ENCODE measurements around the gene SNX25.

SNX25 gene

DNA sequence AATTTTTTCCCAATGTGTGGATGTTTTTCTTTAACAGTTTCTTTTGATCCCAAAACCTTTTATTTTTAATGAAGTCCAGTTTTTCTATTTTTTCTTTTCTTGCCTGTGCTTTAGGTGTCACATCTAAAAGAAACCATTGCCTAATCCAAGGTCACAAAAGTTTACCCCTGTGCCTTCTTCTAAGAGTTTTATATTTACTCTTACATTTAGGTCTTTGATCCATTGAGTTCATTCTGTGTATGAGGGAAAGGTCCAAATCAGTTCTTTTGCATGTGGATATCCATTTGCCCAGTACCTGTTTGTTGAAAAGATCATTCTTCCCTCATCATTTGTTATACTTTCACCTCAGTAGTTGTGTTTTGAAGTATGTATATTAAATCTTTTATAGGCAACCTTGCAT, 173.4 kb downstream of the SNX25 start:
- Histone ChIP-seq H3K4me3 (ENCODE audit: insufficient read depth, low read depth, low read length) (no peak overlapping the region), H3K27me3 (ENCODE audit: control insufficient read depth, insufficient read depth, low read length, poor library complexity, severe bottlenecking) (no peaks in the 10 kb centered on the region), H3K36me3 (ENCODE audit: control insufficient read depth, insufficient read depth, low read length) (no peaks in the 10 kb centered on the region), H3K27ac (ENCODE audit: insufficient read depth, low read depth, low read length, poor library complexity, severe bottlenecking) (no peak overlapping the region), H3K4me1 (ENCODE audit: control insufficient read depth, insufficient read depth, low read length) (no peaks in the 10 kb centered on the region), H3K9me3 (ENCODE audit: control insufficient read depth, low read length) (no peaks in the 10 kb centered on the region)

DNA sequence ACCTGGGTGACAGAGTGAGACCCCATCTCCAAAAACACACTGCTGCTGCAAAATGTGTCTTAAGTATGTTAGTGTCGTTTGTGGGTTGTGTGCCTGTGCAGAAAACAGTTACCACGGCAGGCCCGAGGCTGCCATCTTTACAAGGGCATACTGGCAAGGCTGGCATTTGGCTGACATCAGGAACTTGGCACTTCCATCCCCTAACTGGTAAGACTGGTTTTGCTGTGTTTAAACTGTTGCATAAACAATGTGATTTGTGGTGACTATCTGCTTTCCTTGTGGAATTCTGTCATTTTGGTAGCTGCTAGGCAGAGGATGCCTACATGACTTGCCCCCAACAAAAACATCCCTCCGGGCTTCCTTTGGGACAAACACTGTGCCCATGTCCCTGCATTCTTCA, 174.1 kb downstream of the SNX25 start:
- 82 to 84% methylated on average over 4 of the region's 4 CpGs for WGBS, 2 experiments
- no peak overlapping the region for H3K4me3 ChIP-seq (ENCODE audit: insufficient read depth, low read depth, low read length)

GRCh38 chr4:185384061-185384460, 174.7 kb downstream of the SNX25 start:
- H3K27me3 ChIP-seq (ENCODE audit: control insufficient read depth, insufficient read depth, low read length, poor library complexity, severe bottlenecking), result no peaks in the 10 kb centered on the region
- H3K4me3 ChIP-seq (ENCODE audit: insufficient read depth, low read depth, low read length), result no peak overlapping the region
- no peaks in the 10 kb centered on the region for H3K36me3 ChIP-seq (ENCODE audit: control insufficient read depth, insufficient read depth, low read length)
- 83 to 89% methylated on average over 1 of the region's 2 CpGs for WGBS, 2 experiments
- H3K27ac ChIP-seq (ENCODE audit: insufficient read depth, low read depth, low read length, poor library complexity, severe bottlenecking), result no peak overlapping the region
- H3K9me3 ChIP-seq (ENCODE audit: control insufficient read depth, low read length), result no peaks in the 10 kb centered on the region
- H3K4me1 ChIP-seq (ENCODE audit: control insufficient read depth, insufficient read depth, low read length), result no peaks in the 10 kb centered on the region

More for the DNA sequence above, 174.1 kb downstream of the SNX25 start:
- Histone ChIP-seq H3K27ac (ENCODE audit: insufficient read depth, low read depth, low read length, poor library complexity, severe bottlenecking) (no peak overlapping the region), H3K9me3 (ENCODE audit: control insufficient read depth, low read length) (no peaks in the 10 kb centered on the region), H3K27me3 (ENCODE audit: control insufficient read depth, insufficient read depth, low read length, poor library complexity, severe bottlenecking) (no peaks in the 10 kb centered on the region), H3K4me1 (ENCODE audit: control insufficient read depth, insufficient read depth, low read length) (no peaks in the 10 kb centered on the region), H3K36me3 (ENCODE audit: control insufficient read depth, insufficient read depth, low read length) (no peaks in the 10 kb centered on the region)

DNA sequence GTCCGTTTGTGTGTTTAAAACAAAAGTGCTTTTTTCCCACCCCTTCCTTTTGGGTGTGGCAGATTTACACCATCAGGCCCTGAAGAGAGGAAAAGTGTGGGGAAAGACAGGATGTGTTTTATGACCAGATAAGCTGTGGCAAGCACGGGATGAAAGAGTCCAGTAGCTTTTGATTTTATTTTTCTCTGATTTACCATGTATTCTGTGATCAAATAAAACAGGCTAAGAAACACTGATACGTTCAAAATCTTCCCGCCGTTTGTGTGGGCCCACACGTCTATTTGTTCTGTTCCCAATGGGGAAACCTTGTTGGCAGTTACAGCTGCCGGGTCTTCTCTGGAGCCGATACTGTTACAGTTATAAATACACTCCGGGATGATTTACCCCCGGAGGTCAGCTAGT, 175.5 kb downstream of the SNX25 start:
- 79 to 91% methylated on average over 7 to 10 of the region's 10 CpGs for WGBS, 2 experiments
- Histone ChIP-seq H3K4me3 (ENCODE audit: insufficient read depth, low read depth, low read length) (no peak overlapping the region), H3K9me3 (ENCODE audit: control insufficient read depth, low read length) (no peaks in the 10 kb centered on the region), H3K36me3 (ENCODE audit: control insufficient read depth, insufficient read depth, low read length) (no peaks in the 10 kb centered on the region), H3K27me3 (ENCODE audit: control insufficient read depth, insufficient read depth, low read length, poor library complexity, severe bottlenecking) (no peaks in the 10 kb centered on the region), H3K27ac (ENCODE audit: insufficient read depth, low read depth, low read length, poor library complexity, severe bottlenecking) (no peak overlapping the region), H3K4me1 (ENCODE audit: control insufficient read depth, insufficient read depth, low read length) (no peaks in the 10 kb centered on the region)

- Histone ChIP-seq H3K27ac (ENCODE audit: insufficient read depth, low read depth, low read length, poor library complexity, severe bottlenecking) (no peak overlapping the region), H3K9me3 (ENCODE audit: control insufficient read depth, low read length) (no peaks in the 10 kb centered on the region), H3K4me3 (ENCODE audit: insufficient read depth, low read depth, low read length) (no peak overlapping the region), H3K4me1 (ENCODE audit: control insufficient read depth, insufficient read depth, low read length) (no peaks in the 10 kb centered on the region), H3K36me3 (ENCODE audit: control insufficient read depth, insufficient read depth, low read length) (no peaks in the 10 kb centered on the region), H3K27me3 (ENCODE audit: control insufficient read depth, insufficient read depth, low read length, poor library complexity, severe bottlenecking) (no peaks in the 10 kb centered on the region)
- WGBS, 2 experiments, result 95 to 96% methylated on average over 12 of the region's 12 CpGs
Measured at GRCh38 chr4:185387957-185388356, 178.6 kb downstream of the SNX25 start.

DNA sequence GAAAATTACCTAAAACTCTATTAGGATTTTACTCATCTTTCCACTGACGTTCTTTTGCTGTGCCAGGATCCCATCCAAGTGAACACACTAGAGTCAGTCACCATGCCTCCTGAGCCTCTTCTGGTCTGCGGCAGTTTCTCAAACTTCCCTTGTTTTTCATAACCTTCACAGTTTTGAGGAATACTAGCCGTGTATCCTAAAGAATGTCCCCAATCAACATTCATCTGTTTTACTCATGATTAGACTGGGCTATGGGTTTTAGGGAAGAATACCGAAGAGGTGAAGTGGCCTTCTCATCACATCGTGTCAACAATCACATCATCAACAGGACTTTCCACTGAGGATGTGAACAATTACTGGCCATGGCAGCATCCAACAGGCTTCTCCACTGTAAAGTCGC, 181.5 kb downstream of the SNX25 start:
- Histone ChIP-seq H3K4me3 (ENCODE audit: insufficient read depth, low read depth, low read length) (no peak overlapping the region), H3K9me3 (ENCODE audit: control insufficient read depth, low read length) (no peaks in the 10 kb centered on the region), H3K4me1 (ENCODE audit: control insufficient read depth, insufficient read depth, low read length) (no peaks in the 10 kb centered on the region), H3K36me3 (ENCODE audit: control insufficient read depth, insufficient read depth, low read length) (no peaks in the 10 kb centered on the region), H3K27ac (ENCODE audit: insufficient read depth, low read depth, low read length, poor library complexity, severe bottlenecking) (no peak overlapping the region), H3K27me3 (ENCODE audit: control insufficient read depth, insufficient read depth, low read length, poor library complexity, severe bottlenecking) (peaks cover 13% of the 10 kb centered on the region)
- WGBS, 2 experiments, result 94 to 95% methylated on average over 6 of the region's 6 CpGs

- peaks cover 15% of the 10 kb centered on the region for H3K27me3 ChIP-seq (ENCODE audit: control insufficient read depth, insufficient read depth, low read length, poor library complexity, severe bottlenecking)
- peaks cover 4% of the 10 kb centered on the region for H3K4me1 ChIP-seq (ENCODE audit: control insufficient read depth, insufficient read depth, low read length)
- 100% methylated on average over 1 of the region's 1 CpG for WGBS, 2 experiments
- H3K4me3 ChIP-seq (ENCODE audit: insufficient read depth, low read depth, low read length), result no peak overlapping the region
- H3K27ac ChIP-seq (ENCODE audit: insufficient read depth, low read depth, low read length, poor library complexity, severe bottlenecking), result no peak overlapping the region
- no peaks in the 10 kb centered on the region for H3K9me3 ChIP-seq (ENCODE audit: control insufficient read depth, low read length)
- H3K36me3 ChIP-seq (ENCODE audit: control insufficient read depth, insufficient read depth, low read length), result no peaks in the 10 kb centered on the region
Measured at GRCh38 chr4:185392156-185392555, 182.8 kb downstream of the SNX25 start.

GRCh38 chr4:185394568-185395237, 185.3 kb downstream of the SNX25 start:
- Histone ChIP-seq H3K27ac (ENCODE audit: insufficient read depth, low read depth, low read length, poor library complexity, severe bottlenecking) (no peak overlapping the region), H3K4me1 (ENCODE audit: control insufficient read depth, insufficient read depth, low read length) (peaks cover 8% of the 10 kb centered on the region), H3K36me3 (ENCODE audit: control insufficient read depth, insufficient read depth, low read length) (peaks cover 5% of the 10 kb centered on the region), H3K4me3 (ENCODE audit: insufficient read depth, low read depth, low read length) (no peak overlapping the region), H3K27me3 (ENCODE audit: control insufficient read depth, insufficient read depth, low read length, poor library complexity, severe bottlenecking) (peaks cover 15% of the 10 kb centered on the region), H3K9me3 (ENCODE audit: control insufficient read depth, low read length) (no peaks in the 10 kb centered on the region)
- 92% methylated on average over 10 to 12 of the region's 12 CpGs for WGBS, 2 experiments

DNA sequence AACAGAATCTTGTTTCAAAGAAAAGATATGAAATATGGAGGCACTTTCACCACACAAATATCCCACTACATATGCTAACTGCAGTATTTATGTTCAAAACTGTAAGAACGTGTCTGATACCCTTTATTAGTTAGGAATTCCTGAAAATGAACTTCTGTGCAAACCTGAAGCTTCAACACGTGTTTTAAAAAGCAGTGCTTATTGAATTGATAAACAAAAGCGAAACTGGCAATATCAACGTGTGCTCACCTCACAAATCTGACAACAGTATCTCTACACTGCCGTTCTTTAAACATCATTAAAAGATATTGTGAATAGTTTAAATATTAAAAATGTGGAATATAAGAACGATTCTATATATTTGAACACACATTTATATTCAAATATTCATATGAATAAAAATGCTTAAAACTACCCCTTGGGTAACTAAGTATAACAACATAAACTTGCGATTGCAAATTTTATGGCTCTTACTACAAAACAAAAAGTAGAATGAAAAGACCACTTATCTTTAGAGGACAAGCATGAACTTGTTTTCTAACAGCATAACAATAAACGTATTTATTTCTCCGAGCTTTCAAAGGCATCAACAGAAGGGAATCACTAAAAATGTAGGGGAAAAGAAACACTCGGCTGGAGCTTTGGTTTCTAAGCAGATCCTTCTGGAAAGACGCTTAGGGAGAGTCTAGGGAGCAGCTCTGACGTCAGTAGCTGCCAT, 186.0 kb downstream of the SNX25 start, which contains the start of gene LRP2BP:
LRP2BP (minus strand) TSS at position 687 of the 718 bp plus-strand sequence. CDS start 17,738 bp downstream, outside the sequence.
- Histone ChIP-seq H3K4me1 (ENCODE audit: control insufficient read depth, insufficient read depth, low read length) (peaks cover 8% of the 10 kb centered on the region), H3K36me3 (ENCODE audit: control insufficient read depth, insufficient read depth, low read length) (peaks cover 8% of the 10 kb centered on the region), H3K27ac (ENCODE audit: insufficient read depth, low read depth, low read length, poor library complexity, severe bottlenecking) (peak within 1 kb of the TSS; percentile 72), H3K9me3 (ENCODE audit: control insufficient read depth, low read length) (no peaks in the 10 kb centered on the region), H3K4me3 (ENCODE audit: insufficient read depth, low read depth, low read length) (peak within 1 kb of the TSS; percentile 55), H3K27me3 (ENCODE audit: control insufficient read depth, insufficient read depth, low read length, poor library complexity, severe bottlenecking) (peaks cover 15% of the 10 kb centered on the region)
- WGBS, 2 experiments, result 63 to 71% methylated on average over 9 to 10 of the region's 12 CpGs

GRCh38 chr4:185395956-185396723, 186.7 kb downstream of the SNX25 start:
- Histone ChIP-seq H3K36me3 (ENCODE audit: control insufficient read depth, insufficient read depth, low read length) (peaks cover 13% of the 10 kb centered on the region), H3K27ac (ENCODE audit: insufficient read depth, low read depth, low read length, poor library complexity, severe bottlenecking) (peak overlapping the region; percentile 72), H3K4me1 (ENCODE audit: control insufficient read depth, insufficient read depth, low read length) (peaks cover 8% of the 10 kb centered on the region), H3K9me3 (ENCODE audit: control insufficient read depth, low read length) (no peaks in the 10 kb centered on the region), H3K27me3 (ENCODE audit: control insufficient read depth, insufficient read depth, low read length, poor library complexity, severe bottlenecking) (peaks cover 15% of the 10 kb centered on the region), H3K4me3 (ENCODE audit: insufficient read depth, low read depth, low read length) (peak overlapping the region; percentile 55)
- WGBS, 2 experiments, result 1% methylated on average over 98 of the region's 98 CpGs
